Islet precursor cell (in vitro differentiated cells): Measurements from ENCODE around the gene ITPK1.
A peak's percentile ranks its signal among the peaks of the same experiment; 100 is the strongest.

Experiments
- DNase-seq: peaks from one replicate; pipeline ENCODE4 v3.0.0-alpha.2; 2018

ITPK1 gene

GRCh38 chr14:92946847-92947545, 168.7 kb downstream of the ITPK1 start:
- DNase-seq, result no peak

- DNase-seq, result peak; percentile 75
These were observed 169.5 kb downstream of the ITPK1 start for GRCh38 chr14:92945959-92946846.

GRCh38 chr14:92945544-92945943, 170.2 kb downstream of the ITPK1 start:
- DNase-seq, result no peak

GRCh38 chr14:92944976-92945375, 170.7 kb downstream of the ITPK1 start:
- DNase-seq, result no peak

- DNase-seq, result no peak
These were observed 171.7 kb downstream of the ITPK1 start for GRCh38 chr14:92943855-92944570.

- no peak for DNase-seq
These were observed 172.6 kb downstream of the ITPK1 start for GRCh38 chr14:92942976-92943710.

GRCh38 chr14:92942576-92942975, 173.1 kb downstream of the ITPK1 start:
- DNase-seq, result no peak

GRCh38 chr14:92942136-92942535, 173.6 kb downstream of the ITPK1 start:
- no peak for DNase-seq

- no peak for DNase-seq
These were observed 174.2 kb downstream of the ITPK1 start for GRCh38 chr14:92941531-92941930.

GRCh38 chr14:92940543-92940942, 175.2 kb downstream of the ITPK1 start:
- no peak for DNase-seq

GRCh38 chr14:92939699-92940098, 176.0 kb downstream of the ITPK1 start:
- no peak for DNase-seq

GRCh38 chr14:92938890-92939671, 176.6 kb downstream of the ITPK1 start:
- no peak for DNase-seq

GRCh38 chr14:92938235-92938875, 177.4 kb downstream of the ITPK1 start:
- DNase-seq, result no peak

GRCh38 chr14:92937051-92937937, 178.4 kb downstream of the ITPK1 start:
- DNase-seq, result no peak

- DNase-seq, result no peak
These were observed 179.6 kb downstream of the ITPK1 start for GRCh38 chr14:92936085-92936484.

GRCh38 chr14:92935446-92935845, 180.3 kb downstream of the ITPK1 start:
- DNase-seq, result no peak

GRCh38 chr14:92934196-92935085, 181.3 kb downstream of the ITPK1 start:
- no peak for DNase-seq

GRCh38 chr14:92933481-92933880, 182.2 kb downstream of the ITPK1 start:
- DNase-seq, result no peak
